GM10266 (cell line): ENCODE data around the gene SPAG16.
"Not testable (repeated sequence)": the region's sequence is repeated elsewhere in the genome, so short reads cannot be mapped to it uniquely, and the experiment has no call there.

Experiments
- DNase-seq: peaks from one replicate; pipeline ENCODE4 v3.0.0; 2012; ENCODE audit errors: extremely low spot score
- CTCF ChIP-seq: IDR thresholded peaks from 2 replicates; pipeline ENCODE4 v1.5.1; 2012; ENCODE audit warnings: mild to moderate bottlenecking, low read depth; ENCODE audit not compliant: control insufficient read depth, insufficient read depth; ENCODE audit errors: missing control alignments

The SPAG16 gene

GRCh38 chr2:213991453-213992108, 707.3 kb downstream of the SPAG16 start:
- DNase-seq, result no peak
- no peak for TF ChIP-seq CTCF

GRCh38 chr2:213995400-213996105, 711.3 kb downstream of the SPAG16 start:
- no peak for TF ChIP-seq CTCF
- DNase-seq, result no peak

GRCh38 chr2:213998976-213999375, 714.7 kb downstream of the SPAG16 start:
- not testable (repeated sequence) for DNase-seq

GRCh38 chr2:214004463-214004862, 720.2 kb downstream of the SPAG16 start:
- no peak for TF ChIP-seq CTCF

GRCh38 chr2:214005337-214005736, 721.1 kb downstream of the SPAG16 start:
- no peak for DNase-seq
- no peak for TF ChIP-seq CTCF

More at GRCh38 chr2:214004463-214004862, 720.2 kb downstream of the SPAG16 start:
- no peak for DNase-seq

GRCh38 chr2:214006601-214007000, 722.3 kb downstream of the SPAG16 start:
- TF ChIP-seq CTCF, result no peak
- DNase-seq, result no peak

- TF ChIP-seq CTCF, result no peak
Measured at GRCh38 chr2:214011676-214012075, 727.4 kb downstream of the SPAG16 start.

More at GRCh38 chr2:214011676-214012075, 727.4 kb downstream of the SPAG16 start:
- no peak for DNase-seq
